HG03378 (cell line): ENCODE results near the gene ROBO1.
"Not testable (repeated sequence)": the region's sequence is repeated elsewhere in the genome, so short reads cannot be mapped to it uniquely, and the experiment has no call there.

Experiments used
- ATAC-seq: cut with Tn5 transposase; IDR thresholded peaks from one replicate; pipeline ENCODE4 v1.9.1; 2021; ENCODE audit warnings: mild to moderate bottlenecking, moderate library complexity; ENCODE audit not compliant: unreplicated experiment

Gene ROBO1

GRCh38 chr3:78725703-78726246, 1042.0 kb downstream of the ROBO1 start:
- no peak for ATAC-seq

GRCh38 chr3:78724859-78725258, 1042.9 kb downstream of the ROBO1 start:
- no peak for ATAC-seq

- not testable (repeated sequence) for ATAC-seq
These were observed 1043.4 kb downstream of the ROBO1 start for GRCh38 chr3:78724364-78724763.

GRCh38 chr3:78721771-78722543, 1045.8 kb downstream of the ROBO1 start:
- ATAC-seq = no peak

- no peak for ATAC-seq
These were observed 1049.1 kb downstream of the ROBO1 start for GRCh38 chr3:78718707-78719106.

- no peak for ATAC-seq
These were observed 1050.8 kb downstream of the ROBO1 start for GRCh38 chr3:78717041-78717440.

- no peak for ATAC-seq
These were observed 1054.9 kb downstream of the ROBO1 start for GRCh38 chr3:78712941-78713340.

GRCh38 chr3:78712270-78712669, 1055.5 kb downstream of the ROBO1 start:
- ATAC-seq = no peak

- ATAC-seq = no peak
These were observed 1059.2 kb downstream of the ROBO1 start for GRCh38 chr3:78708565-78709073.

- no peak for ATAC-seq
These were observed 1060.2 kb downstream of the ROBO1 start for GRCh38 chr3:78707609-78708008.

- no peak for ATAC-seq
These were observed 1060.8 kb downstream of the ROBO1 start for GRCh38 chr3:78706906-78707523.

GRCh38 chr3:78703944-78704343, 1063.9 kb downstream of the ROBO1 start:
- no peak for ATAC-seq

GRCh38 chr3:78701537-78701936, 1066.3 kb downstream of the ROBO1 start:
- no peak for ATAC-seq

- ATAC-seq = no peak
These were observed 1069.4 kb downstream of the ROBO1 start for GRCh38 chr3:78698431-78698830.

- ATAC-seq = no peak
These were observed 1070.4 kb downstream of the ROBO1 start for GRCh38 chr3:78697426-78697825.

- no peak for ATAC-seq
These were observed 1077.0 kb downstream of the ROBO1 start for GRCh38 chr3:78690766-78691165.

- ATAC-seq = no peak
These were observed 1078.4 kb downstream of the ROBO1 start for GRCh38 chr3:78689378-78689777.

GRCh38 chr3:78687520-78687919, 1080.3 kb downstream of the ROBO1 start:
- ATAC-seq = no peak

GRCh38 chr3:78683284-78683683, 1084.5 kb downstream of the ROBO1 start:
- ATAC-seq = no peak

- ATAC-seq = not testable (repeated sequence)
These were observed 1092.5 kb downstream of the ROBO1 start for GRCh38 chr3:78675119-78675805.

- ATAC-seq = no peak
These were observed 1097.1 kb downstream of the ROBO1 start for GRCh38 chr3:78670746-78671145.
